HepG2 (cell line): ENCODE results near the gene PTH2. TPM values are rescaled to one million over a fixed set of nuclear protein-coding genes. Genes with fewer than 3 reads are reported as not detected.

Experiments used
- ARID4A ChIP-seq: sonication (generic); formaldehyde crosslinking; IDR thresholded peaks from 2 replicates; pipeline ENCODE4 v1.5.0; 2020; ENCODE audit warnings: mild to moderate bottlenecking, missing genetic modification reagents, borderline replicate concordance
- ASH2L ChIP-seq: fragments of 300-600, 200-600 bp; sonication (generic); IDR thresholded peaks from 2 replicates; pipeline ENCODE4 v1.7.0; 2017; ENCODE audit warnings: low read depth, mild to moderate bottlenecking, moderate library complexity, mixed read lengths, low read length; ENCODE audit not compliant: insufficient read length
- ATRX ChIP-seq: sonication (generic); formaldehyde crosslinking; IDR thresholded peaks from 2 replicates; pipeline ENCODE4 v1.4.0; 2020; ENCODE audit warnings: missing genetic modification reagents, borderline replicate concordance
- BRD4 ChIP-seq: sonication (generic); formaldehyde crosslinking; IDR thresholded peaks from 2 replicates; pipeline ENCODE4 v1.4.0; 2020; ENCODE audit warnings: missing genetic modification reagents
- CTCF ChIP-seq: sonication (generic); formaldehyde crosslinking; IDR thresholded peaks from 2 replicates; pipeline ENCODE4 v1.5.0; 2020; ENCODE audit warnings: mild to moderate bottlenecking, missing genetic modification reagents, moderate library complexity
- GMEB1 ChIP-seq: sonication (generic); formaldehyde crosslinking; IDR thresholded peaks from 2 replicates; pipeline ENCODE4 v1.5.1; 2020; ENCODE audit warnings: missing genetic modification reagents, mild to moderate bottlenecking, borderline replicate concordance
- HES4 ChIP-seq: sonication (generic); formaldehyde crosslinking; IDR thresholded peaks from 2 replicates; pipeline ENCODE4 v1.9.0; 2021; ENCODE audit warnings: mild to moderate bottlenecking, missing genetic modification reagents, borderline replicate concordance
- HOXA5 ChIP-seq: sonication (generic); formaldehyde crosslinking; IDR thresholded peaks from 2 replicates; pipeline ENCODE4 v1.4.0; 2020; ENCODE audit warnings: missing genetic modification reagents
- LBX2 ChIP-seq: sonication (generic); formaldehyde crosslinking; IDR thresholded peaks from 2 replicates; pipeline ENCODE4 v1.5.0; 2020; ENCODE audit warnings: missing genetic modification reagents, mild to moderate bottlenecking, borderline replicate concordance
- POLR2AphosphoS2 ChIP-seq: IDR thresholded peaks from 2 replicates; pipeline ENCODE4 v1.6.1; 2011; ENCODE audit warnings: low read depth, low read length, improper control_type of control experiment
- POLR2G ChIP-seq: fragments of 200-400 bp; formaldehyde crosslinking; IDR thresholded peaks from 2 replicates; pipeline ENCODE4 v1.6.1; 2018; ENCODE audit warnings: mild to moderate bottlenecking, low read depth, low read length, moderate library complexity
- RAD51 ChIP-seq: fragments of 450-650 bp; IDR thresholded peaks from 2 replicates; pipeline ENCODE4 v1.6.1; 2016; ENCODE audit warnings: borderline replicate concordance
- SNAI1 ChIP-seq: sonication (generic); formaldehyde crosslinking; IDR thresholded peaks from 2 replicates; pipeline ENCODE4 v1.5.0; 2020; ENCODE audit warnings: mild to moderate bottlenecking, missing genetic modification reagents, borderline replicate concordance
- WIZ ChIP-seq: sonication (generic); formaldehyde crosslinking; IDR thresholded peaks from 2 replicates; pipeline ENCODE4 v1.5.1; 2020; ENCODE audit warnings: mild to moderate bottlenecking, missing genetic modification reagents
- ZFX ChIP-seq: sonication (generic); formaldehyde crosslinking; IDR thresholded peaks from 2 replicates; pipeline ENCODE4 v1.4.0; 2020; ENCODE audit warnings: mild to moderate bottlenecking, low read depth, missing genetic modification reagents, moderate library complexity
- ZNF124 ChIP-seq: sonication (generic); formaldehyde crosslinking; IDR thresholded peaks from 2 replicates; pipeline ENCODE4 v1.4.0; 2020; ENCODE audit warnings: missing genetic modification reagents
- ZNF275 ChIP-seq: sonication (generic); formaldehyde crosslinking; IDR thresholded peaks from 2 replicates; pipeline ENCODE4 v1.8.0; 2022; ENCODE audit warnings: missing genetic modification reagents, mild to moderate bottlenecking, inconsistent platforms, borderline replicate concordance
- ZNF552 ChIP-seq: sonication (generic); formaldehyde crosslinking; IDR thresholded peaks from 2 replicates; pipeline ENCODE4 v1.9.0; 2022; ENCODE audit warnings: missing genetic modification reagents, mild to moderate bottlenecking, borderline replicate concordance
- ZNF557 ChIP-seq: sonication (generic); formaldehyde crosslinking; IDR thresholded peaks from 2 replicates; pipeline ENCODE4 v1.4.0; 2020; ENCODE audit warnings: missing genetic modification reagents
- polyA plus RNA-seq, 8 experiments: library from polyadenylated mRNA; depleted of rRNA in 3 of 8; stranded (reverse) in 7 of 8; unstranded in 1 of 8; fragments of >200 nt; fragmentation: Illumina TruSeq in 4 of 8; extraction: Trizol in 4 of 8; gene quantifications; 2 replicates each; pipeline versions ENCODE4 v1.2.1 to v1.2.3, GENCODE V29; 2011 to 2016; ENCODE audit warnings: low read depth in 4 of 8, missing spikeins in 1 of 8, mixed read lengths in 1 of 8; ENCODE audit not compliant: insufficient read depth in 1 of 8
- total RNA-seq, 5 experiments: library from RNA; depleted of rRNA; stranded (reverse); fragments of >200 nt; fragmentation: Illumina TruSeq; extraction: Trizol; gene quantifications; 2 replicates each; pipeline ENCODE4 v1.2.3, GENCODE V29; 2016; ENCODE audit warnings: low read depth in 1 of 5

PTH2 gene
- total and polyA plus RNA-seq, 2 of the 13 experiments (the other 11 are each of a cell fraction or from before 2014, with no cell fraction given): not detected

- TF ChIP-seq CTCF (CRISPR knock-in tag) (peak; percentile 9), ZNF124 (CRISPR knock-in tag) (0 out of 2 replicates have a peak, but pooled peaks have one; percentile 10), RAD51 (peak; percentile 72), LBX2 (CRISPR knock-in tag) (0 out of 2 replicates have a peak, but pooled peaks have one; percentile 24), ZNF552 (CRISPR knock-in tag) (0 out of 2 replicates have a peak, but pooled peaks have one; percentile 77), ZNF275 (CRISPR knock-in tag) (peak; percentile 72; the same call in 1 of the 2 replicates), ASH2L (peak; percentile 67), POLR2G (peak; percentile 96), BRD4 (CRISPR knock-in tag) (no peak), SNAI1 (peak; percentile 67; the same call in 1 of the 2 replicates), ATRX (CRISPR knock-in tag) (no peak), HOXA5 (CRISPR knock-in tag) (0 out of 2 replicates have a peak, but pooled peaks have one; percentile 34), ARID4A (CRISPR knock-in tag) (peak; percentile 77; the same call in 1 of the 2 replicates), ZNF557 (CRISPR knock-in tag) (no peak), GMEB1 (CRISPR knock-in tag) (peak; percentile 73), WIZ (CRISPR knock-in tag) (0 out of 2 replicates have a peak, but pooled peaks have one; percentile 37), ZFX (CRISPR knock-in tag) (peak; percentile 89), HES4 (no peak), POLR2AphosphoS2 (0 out of 2 replicates have a peak, but pooled peaks have one; percentile 36)
These were observed 29.9 kb upstream of the PTH2 start, which contains the start of gene ALDH16A1 (continued) for GRCh38 chr19:49453013-49453756.
